ENCODE results near the gene EIF4G3. TPM values are rescaled to one million over a fixed set of nuclear protein-coding genes. Genes with fewer than 3 reads are reported as not detected.

Gene EIF4G3
- total RNA-seq, 1 experiment from 2014 or later, result 72.0 TPM

GRCh38 chr1:21000245-21000594, 176.5 kb downstream of the EIF4G3 start:
- H3K23ac ChIP-seq (ENCODE audit: insufficient read length, low read depth, low read length), result no peak overlapping the region
- H4K5ac ChIP-seq (ENCODE audit: insufficient read length, low read depth, low read length), result no peak overlapping the region
- Mint-ChIP-seq H3K4me1 (peaks cover 0 to 4% of the 10 kb centered on the region in 2 experiments; a peak in 1 of 4 replicates), H3K9me3 (no peaks in the 10 kb centered on the region), H3K27ac (0 out of 7 replicates have a peak overlapping the region, but pooled peaks of 1 of the 3 experiments have one; percentile 1), H3K4me3 (no peak overlapping the region), H3K27me3 (ENCODE audit: low read depth) (no peaks in the 10 kb centered on the region), H3K36me3 (ENCODE audit: insufficient read depth in 1 of 3, low read depth in 3 of 3) (peaks cover 0 to 4% (median 0%) of the 10 kb centered on the region in 3 experiments; a peak in 1 of 7 replicates)
- no peaks in the 10 kb centered on the region for H3K23me2 ChIP-seq (ENCODE audit: insufficient read length, low read depth, low read length, poor library complexity, severe bottlenecking)
- H3K4me1 ChIP-seq (ENCODE audit: insufficient read depth, low read length), result no peaks in the 10 kb centered on the region
- no peak overlapping the region for H2AFZ ChIP-seq (ENCODE audit: low read length)
- no peaks in the 10 kb centered on the region for H3K79me2 ChIP-seq (ENCODE audit: insufficient read depth, low read length)
- no peak overlapping the region for H3K4ac ChIP-seq (ENCODE audit: low read depth, low read length)
- no peak overlapping the region for H2BK5ac ChIP-seq (ENCODE audit: insufficient read length, low read length)
- H3K9me3 ChIP-seq (ENCODE audit: control insufficient read depth, low read depth, low read length), result no peaks in the 10 kb centered on the region
- no peak overlapping the region for H2BK12ac ChIP-seq (ENCODE audit: insufficient read length, low read depth, low read length)
- H3K27me3 ChIP-seq (ENCODE audit: insufficient read depth, low read length), result no peaks in the 10 kb centered on the region; the same call in 1 of the 2 replicates
- no peak overlapping the region for H3K18ac ChIP-seq (ENCODE audit: insufficient read length, low read depth, low read length)
- no peak overlapping the region for H3K4me2 ChIP-seq (ENCODE audit: insufficient read depth, insufficient read length, low read length)
- no peaks in the 10 kb centered on the region for H4K20me1 ChIP-seq (ENCODE audit: control insufficient read depth, insufficient read depth, insufficient read length)
- H3K79me1 ChIP-seq (ENCODE audit: insufficient read depth, low read depth, low read length, poor library complexity, severe bottlenecking), result no peaks in the 10 kb centered on the region
- H4K8ac ChIP-seq (replicated peaks; ENCODE audit: insufficient read length, low read depth, low read length), result no peak overlapping the region
- no peak overlapping the region for H3T11ph ChIP-seq (ENCODE audit: low read length)
- H2BK120ac ChIP-seq (ENCODE audit: low read depth, low read length, poor library complexity, severe bottlenecking), result no peak overlapping the region
- H3K14ac ChIP-seq (ENCODE audit: insufficient read depth, low read length), result no peak overlapping the region
- H2AK5ac ChIP-seq (ENCODE audit: insufficient read length, low read length), result no peak overlapping the region
- no peak for DNase-seq
- H2BK15ac ChIP-seq (ENCODE audit: low read depth, low read length), result no peak overlapping the region
- H3K9ac ChIP-seq (ENCODE audit: extremely low read depth, insufficient read length, low read length), result no peak overlapping the region
- no peak overlapping the region for H2BK20ac ChIP-seq (ENCODE audit: low read depth, low read length, poor library complexity, severe bottlenecking)
- TF ChIP-seq CTCF (conservative IDR thresholded peaks at IDR 0.05), result no peak
- H3K27ac ChIP-seq (ENCODE audit: insufficient read length, low read depth, low read length), result no peak overlapping the region
- no peak overlapping the region for H4K91ac ChIP-seq (ENCODE audit: insufficient read length, low read depth, low read length)
- H3K56ac ChIP-seq (ENCODE audit: insufficient read length, low read depth, low read length), result no peak overlapping the region
- no CpG with 5 or more reads among the region's 2 CpGs for WGBS (ENCODE audit: extremely low coverage, insufficient read length, low lambda C conversion rate)
